Activated CD8-positive, alpha-beta memory T cell treated with anti-CD3 and anti-CD28 coated beads, Interleukin-2, amount 50 U/mL, for 1 hour (primary cell): ENCODE measurements around the gene AFF4.
A peak's percentile ranks its signal among the peaks of the same experiment; 100 is the strongest.
"Not testable (repeated sequence)": the region's sequence is repeated elsewhere in the genome, so short reads cannot be mapped to it uniquely, and the experiment has no call there.

ENCODE experiments used
- DNase-seq: peaks from one replicate; pipeline ENCODE4 v3.0.0-alpha.2; 2020; ENCODE audit errors: extremely low read depth

The AFF4 gene

GRCh38 chr5:132963171-132964104 lies at the start of gene AFF4:
TSS of gene AFF4 (minus strand) at chr5:132963634. CDS start at chr5:132937189, 26,445 bp downstream.
- DNase-seq, result peak; percentile 62

- not testable (repeated sequence) for DNase-seq
Observed at GRCh38 chr5:133008455-133008854, 45.0 kb upstream of the AFF4 start.

GRCh38 chr5:133006653-133007052 lies 43.2 kb upstream of the AFF4 start:
- DNase-seq, result no peak

GRCh38 chr5:132999246-132999645 lies 35.8 kb upstream of the AFF4 start:
- DNase-seq, result no peak

GRCh38 chr5:132998556-132998955 lies 35.1 kb upstream of the AFF4 start:
- DNase-seq, result no peak

- no peak for DNase-seq
Observed at GRCh38 chr5:132996307-132996706, 32.9 kb upstream of the AFF4 start.

- DNase-seq, result no peak
Observed at GRCh38 chr5:132987531-132988408, 24.3 kb upstream of the AFF4 start.

GRCh38 chr5:132982971-132983370 lies 19.5 kb upstream of the AFF4 start:
- not testable (repeated sequence) for DNase-seq

GRCh38 chr5:132981288-132981687 lies 17.9 kb upstream of the AFF4 start:
- DNase-seq, result no peak

- DNase-seq, result no peak
Observed at GRCh38 chr5:132979976-132980375, 16.5 kb upstream of the AFF4 start.

GRCh38 chr5:132979367-132979940 lies 16.0 kb upstream of the AFF4 start:
- no peak for DNase-seq

GRCh38 chr5:132976852-132977251 lies 13.4 kb upstream of the AFF4 start:
- DNase-seq, result no peak

GRCh38 chr5:132972436-132972828 lies 9.0 kb upstream of the AFF4 start:
- DNase-seq, result not testable (repeated sequence)

- no peak for DNase-seq
Observed at GRCh38 chr5:132971483-132972435, 8.3 kb upstream of the AFF4 start.

GRCh38 chr5:132965120-132965519 lies 1.7 kb upstream of the AFF4 start:
- no peak for DNase-seq

- no peak for DNase-seq
Observed at GRCh38 chr5:132962429-132963021, 909 bp downstream of the AFF4 start.

GRCh38 chr5:132961887-132962286 lies 1.5 kb downstream of the AFF4 start:
- DNase-seq, result no peak

GRCh38 chr5:132961123-132961815 lies 2.2 kb downstream of the AFF4 start:
- not testable (repeated sequence) for DNase-seq

GRCh38 chr5:132956166-132956799 lies 7.2 kb downstream of the AFF4 start:
- not testable (repeated sequence) for DNase-seq
